Colon (tissue), 2 donors: ENCODE measurements around the gene LRRTM3.

Source experiments
- FAIRE-seq: peaks from 2 replicates; lab custom pipeline; 2012; peaks lifted over from hg19 to GRCh38; lab: Jason Lieb, UNC
- donor health status: control.
- donor health status: control.

LRRTM3 gene

GRCh38 chr10:66925896-66926715 lies at the start of gene LRRTM3:
LRRTM3 (plus strand) TSS chr10:66926036.
- no peak for FAIRE-seq

- no peak for FAIRE-seq
Observed at GRCh38 chr10:66877361-66877760, 48.5 kb upstream of the LRRTM3 start.

GRCh38 chr10:66880292-66880691 lies 45.5 kb upstream of the LRRTM3 start:
- FAIRE-seq = no peak

GRCh38 chr10:66880826-66881225 lies 45.0 kb upstream of the LRRTM3 start:
- no peak for FAIRE-seq

GRCh38 chr10:66881814-66882213 lies 44.0 kb upstream of the LRRTM3 start:
- FAIRE-seq = no peak

GRCh38 chr10:66882271-66882670 lies 43.6 kb upstream of the LRRTM3 start:
- no peak for FAIRE-seq

GRCh38 chr10:66886848-66887247 lies 39.0 kb upstream of the LRRTM3 start:
- no peak for FAIRE-seq

- FAIRE-seq = no peak
Observed at GRCh38 chr10:66888237-66888636, 37.6 kb upstream of the LRRTM3 start.

GRCh38 chr10:66892871-66893270 lies 33.0 kb upstream of the LRRTM3 start:
- no peak for FAIRE-seq

GRCh38 chr10:66910671-66911070 lies 15.2 kb upstream of the LRRTM3 start:
- FAIRE-seq = no peak

GRCh38 chr10:66916030-66916429 lies 9.8 kb upstream of the LRRTM3 start:
- no peak for FAIRE-seq

- FAIRE-seq = no peak
Observed at GRCh38 chr10:66917104-66917503, 8.7 kb upstream of the LRRTM3 start.

- FAIRE-seq = no peak
Observed at GRCh38 chr10:66919248-66919647, 6.6 kb upstream of the LRRTM3 start.

- no peak for FAIRE-seq
Observed at GRCh38 chr10:66924674-66925345, 1.0 kb upstream of the LRRTM3 start.

- FAIRE-seq = no peak
Observed at GRCh38 chr10:66925373-66925772, 463 bp upstream of the LRRTM3 start.

GRCh38 chr10:66926841-66927240 lies 1.0 kb downstream of the LRRTM3 start:
- no peak for FAIRE-seq

- no peak for FAIRE-seq
Observed at GRCh38 chr10:66927251-66927935, 1.6 kb downstream of the LRRTM3 start.

- no peak for FAIRE-seq
Observed at GRCh38 chr10:66927971-66928770, 2.3 kb downstream of the LRRTM3 start.

- no peak for FAIRE-seq
Observed at GRCh38 chr10:66928776-66929175, 2.9 kb downstream of the LRRTM3 start.

- FAIRE-seq = no peak
Observed at GRCh38 chr10:66929375-66929774, 3.5 kb downstream of the LRRTM3 start.

- no peak for FAIRE-seq
Observed at GRCh38 chr10:66931340-66931948, 5.6 kb downstream of the LRRTM3 start.

GRCh38 chr10:66931949-66932343 lies 6.1 kb downstream of the LRRTM3 start:
- FAIRE-seq = no peak
